HEK293 (cell line): ENCODE data around the gene PTGES3L.
A peak's percentile ranks its signal among the peaks of the same experiment; 100 is the strongest.

ENCODE experiments used
- BCL11A ChIP-seq: fragments of 450-650 bp; formaldehyde crosslinking; IDR thresholded peaks from 2 replicates; pipeline ENCODE4 v1.5.1; 2016; ENCODE audit warnings: low read depth, missing biosample characterization, missing genetic modification characterization
- GLI4 ChIP-seq: fragments of 450-650 bp; formaldehyde crosslinking; IDR thresholded peaks from 2 replicates; pipeline ENCODE4 v1.5.1; 2016; ENCODE audit warnings: missing biosample characterization, missing genetic modification characterization
- KLF1 ChIP-seq: fragments of 450-650 bp; formaldehyde crosslinking; IDR thresholded peaks from 2 replicates; pipeline ENCODE4 v1.5.1; 2016; ENCODE audit warnings: missing biosample characterization, missing genetic modification characterization
- KLF8 ChIP-seq: fragments of 450-650 bp; formaldehyde crosslinking; IDR thresholded peaks from 2 replicates; pipeline ENCODE4 v1.5.1; 2016; ENCODE audit warnings: missing biosample characterization, missing genetic modification characterization
- SCRT1 ChIP-seq: fragments of 450-650 bp; formaldehyde crosslinking; IDR thresholded peaks from 2 replicates; pipeline ENCODE4 v1.5.1; 2016; ENCODE audit warnings: missing biosample characterization, missing genetic modification characterization, borderline replicate concordance
- SCRT2 ChIP-seq: fragments of 450-650 bp; formaldehyde crosslinking; IDR thresholded peaks from 2 replicates; pipeline ENCODE4 v1.5.1; 2016; ENCODE audit warnings: missing biosample characterization, missing genetic modification characterization
- ZNF114 ChIP-seq: fragments of 450-650 bp; formaldehyde crosslinking; IDR thresholded peaks from 2 replicates; pipeline ENCODE4 v1.5.0; 2017; ENCODE audit warnings: missing biosample characterization, missing genetic modification characterization
- ZNF132 ChIP-seq: fragments of 450-650 bp; formaldehyde crosslinking; IDR thresholded peaks from 2 replicates; pipeline ENCODE4 v1.5.1; 2017; ENCODE audit warnings: missing biosample characterization, missing genetic modification characterization, borderline replicate concordance
- ZNF138 ChIP-seq: fragments of 450-650 bp; formaldehyde crosslinking; IDR thresholded peaks from 2 replicates; pipeline ENCODE4 v1.5.1; 2016; ENCODE audit warnings: missing biosample characterization, missing genetic modification characterization, borderline replicate concordance
- ZNF202 ChIP-seq: fragments of 450-650 bp; formaldehyde crosslinking; IDR thresholded peaks from 2 replicates; pipeline ENCODE4 v1.5.1; 2016; ENCODE audit warnings: missing biosample characterization, missing genetic modification characterization, borderline replicate concordance
- ZNF23 ChIP-seq: fragments of 450-650 bp; formaldehyde crosslinking; IDR thresholded peaks from 2 replicates; pipeline ENCODE4 v1.5.1; 2016; ENCODE audit warnings: missing biosample characterization, missing genetic modification characterization, borderline replicate concordance
- ZNF266 ChIP-seq: fragments of 450-650 bp; formaldehyde crosslinking; IDR thresholded peaks from 2 replicates; pipeline ENCODE4 v1.5.1; 2016; ENCODE audit warnings: missing biosample characterization, missing genetic modification characterization, low read depth
- ZNF292 ChIP-seq: fragments of 450-650 bp; formaldehyde crosslinking; IDR thresholded peaks from 2 replicates; pipeline ENCODE4 v1.5.1; 2016; ENCODE audit warnings: low read depth, missing biosample characterization, missing genetic modification characterization, borderline replicate concordance
- ZNF324 ChIP-seq: fragments of 450-650 bp; formaldehyde crosslinking; IDR thresholded peaks from 2 replicates; pipeline ENCODE4 v1.5.1; 2016; ENCODE audit warnings: missing biosample characterization, missing genetic modification characterization
- ZNF341 ChIP-seq: fragments of 450-650 bp; formaldehyde crosslinking; IDR thresholded peaks from 2 replicates; pipeline ENCODE4; 2016; ENCODE audit warnings: low read depth, missing biosample characterization, missing genetic modification characterization
- ZNF354C ChIP-seq: fragments of 450-650 bp; formaldehyde crosslinking; IDR thresholded peaks from 2 replicates; pipeline ENCODE4 v1.5.1; 2016; ENCODE audit warnings: missing biosample characterization, missing genetic modification characterization, low read depth, borderline replicate concordance
- ZNF391 ChIP-seq: fragments of 450-650 bp; formaldehyde crosslinking; IDR thresholded peaks from 2 replicates; pipeline ENCODE4 v1.5.1; 2016; ENCODE audit warnings: low read depth, missing biosample characterization, missing genetic modification characterization, borderline replicate concordance
- ZNF404 ChIP-seq: fragments of 450-650 bp; formaldehyde crosslinking; IDR thresholded peaks from 2 replicates; pipeline ENCODE4 v1.5.1; 2017; ENCODE audit warnings: missing biosample characterization, missing genetic modification characterization
- ZNF433 ChIP-seq: fragments of 450-650 bp; formaldehyde crosslinking; IDR thresholded peaks from 2 replicates; pipeline ENCODE4 v1.5.1; 2016; ENCODE audit warnings: missing biosample characterization, missing genetic modification characterization, low read depth
- ZNF488 ChIP-seq: fragments of 450-650 bp; formaldehyde crosslinking; IDR thresholded peaks from 2 replicates; pipeline ENCODE4 v1.5.1; 2016; ENCODE audit warnings: missing biosample characterization, missing genetic modification characterization
- ZNF501 ChIP-seq: fragments of 450-650 bp; formaldehyde crosslinking; IDR thresholded peaks from 2 replicates; pipeline ENCODE4 v1.5.1; 2016; ENCODE audit warnings: missing biosample characterization, missing genetic modification characterization
- ZNF521 ChIP-seq: fragments of 450-650 bp; formaldehyde crosslinking; IDR thresholded peaks from 2 replicates; pipeline ENCODE4 v1.5.1; 2017; ENCODE audit warnings: missing biosample characterization, mild to moderate bottlenecking, missing genetic modification characterization
- ZNF549 ChIP-seq: fragments of 450-650 bp; IDR thresholded peaks from 2 replicates; pipeline ENCODE4 v1.5.1; 2018; ENCODE audit warnings: missing biosample characterization, missing genetic modification characterization, mild to moderate bottlenecking, inconsistent platforms, moderate library complexity
- ZNF596 ChIP-seq: fragments of 450-650 bp; IDR thresholded peaks from 2 replicates; pipeline ENCODE4 v1.5.0; 2018; ENCODE audit warnings: missing biosample characterization, mild to moderate bottlenecking, missing genetic modification characterization, moderate library complexity
- ZNF664 ChIP-seq: fragments of 450-650 bp; formaldehyde crosslinking; IDR thresholded peaks from 2 replicates; pipeline ENCODE4 v1.5.1; 2016; ENCODE audit warnings: missing biosample characterization, missing genetic modification characterization
- ZNF677 ChIP-seq: fragments of 450-650 bp; IDR thresholded peaks from 2 replicates; pipeline ENCODE4 v1.5.0; 2018; ENCODE audit warnings: missing biosample characterization, mild to moderate bottlenecking, missing genetic modification characterization, moderate library complexity
- ZNF777 ChIP-seq: fragments of 450-650 bp; formaldehyde crosslinking; IDR thresholded peaks from 2 replicates; pipeline ENCODE4 v1.5.1; 2017; ENCODE audit warnings: missing biosample characterization, missing genetic modification characterization, borderline replicate concordance
- ZSCAN5A ChIP-seq: fragments of 450-650 bp; formaldehyde crosslinking; IDR thresholded peaks from 2 replicates; pipeline ENCODE4 v1.5.1; 2016; ENCODE audit warnings: missing biosample characterization, missing genetic modification characterization
- TF ChIP-seq, protein P1 (sequence below): fragments of 450-650 bp; formaldehyde crosslinking; IDR thresholded peaks from 2 replicates; pipeline ENCODE4 v1.5.1; 2016; ENCODE audit warnings: missing biosample characterization, missing genetic modification characterization
- TF ChIP-seq, protein P2 (sequence below): fragments of 450-650 bp; formaldehyde crosslinking; IDR thresholded peaks from 2 replicates; pipeline ENCODE4; 2016; ENCODE audit warnings: missing biosample characterization, missing genetic modification characterization
- TF ChIP-seq, protein P3 (sequence below): IDR thresholded peaks from 2 replicates; pipeline ENCODE4 v1.6.1; 2011; ENCODE audit warnings: mild to moderate bottlenecking, low read depth, low read length, borderline replicate concordance

Gene PTGES3L

GRCh38 chr17:42997984-42998938, 18.4 kb upstream of the PTGES3L start, which contains the start of gene RPL27 (continued):
- no peak for TF ChIP-seq ZNF114 (tag by site-specific recombination)
- TF ChIP-seq, protein P1, sequence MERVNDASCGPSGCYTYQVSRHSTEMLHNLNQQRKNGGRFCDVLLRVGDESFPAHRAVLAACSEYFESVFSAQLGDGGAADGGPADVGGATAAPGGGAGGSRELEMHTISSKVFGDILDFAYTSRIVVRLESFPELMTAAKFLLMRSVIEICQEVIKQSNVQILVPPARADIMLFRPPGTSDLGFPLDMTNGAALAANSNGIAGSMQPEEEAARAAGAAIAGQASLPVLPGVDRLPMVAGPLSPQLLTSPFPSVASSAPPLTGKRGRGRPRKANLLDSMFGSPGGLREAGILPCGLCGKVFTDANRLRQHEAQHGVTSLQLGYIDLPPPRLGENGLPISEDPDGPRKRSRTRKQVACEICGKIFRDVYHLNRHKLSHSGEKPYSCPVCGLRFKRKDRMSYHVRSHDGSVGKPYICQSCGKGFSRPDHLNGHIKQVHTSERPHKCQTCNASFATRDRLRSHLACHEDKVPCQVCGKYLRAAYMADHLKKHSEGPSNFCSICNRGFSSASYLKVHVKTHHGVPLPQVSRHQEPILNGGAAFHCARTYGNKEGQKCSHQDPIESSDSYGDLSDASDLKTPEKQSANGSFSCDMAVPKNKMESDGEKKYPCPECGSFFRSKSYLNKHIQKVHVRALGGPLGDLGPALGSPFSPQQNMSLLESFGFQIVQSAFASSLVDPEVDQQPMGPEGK, result no peak; the same call in none of the 2 replicates
- TF ChIP-seq KLF1 (tag by site-specific recombination), result peak; percentile 99
- no peak for TF ChIP-seq SCRT1 (tag by site-specific recombination)
- TF ChIP-seq GLI4 (tag by site-specific recombination), result 0 out of 2 replicates have a peak, but pooled peaks have one; percentile 59
- peak; percentile 97 for TF ChIP-seq ZNF501 (tag by site-specific recombination)
- TF ChIP-seq ZNF677 (tag by site-specific recombination), result no peak
- TF ChIP-seq KLF8, result peak; percentile 100
- TF ChIP-seq BCL11A (tag by site-specific recombination), result peak; percentile 78
- peak; percentile 60 for TF ChIP-seq SCRT2 (tag by site-specific recombination)
- peak; percentile 41; the same call in 1 of the 2 replicates for TF ChIP-seq ZSCAN5A (tag by site-specific recombination)
- no peak for TF ChIP-seq ZNF354C (tag by site-specific recombination)
- no peak for TF ChIP-seq ZNF202 (tag by site-specific recombination)
- no peak for TF ChIP-seq ZNF488
- TF ChIP-seq, protein P2, sequence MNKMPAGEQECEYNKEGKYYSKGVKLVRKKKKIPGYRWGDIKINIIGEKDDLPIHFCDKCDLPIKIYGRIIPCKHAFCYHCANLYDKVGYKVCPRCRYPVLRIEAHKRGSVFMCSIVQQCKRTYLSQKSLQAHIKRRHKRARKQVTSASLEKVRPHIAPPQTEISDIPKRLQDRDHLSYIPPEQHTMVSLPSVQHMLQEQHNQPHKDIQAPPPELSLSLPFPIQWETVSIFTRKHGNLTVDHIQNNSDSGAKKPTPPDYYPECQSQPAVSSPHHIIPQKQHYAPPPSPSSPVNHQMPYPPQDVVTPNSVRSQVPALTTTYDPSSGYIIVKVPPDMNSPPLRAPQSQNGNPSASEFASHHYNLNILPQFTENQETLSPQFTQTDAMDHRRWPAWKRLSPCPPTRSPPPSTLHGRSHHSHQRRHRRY (tag by site-specific recombination), result peak; percentile 24; the same call in 1 of the 2 replicates
- no peak for TF ChIP-seq ZNF404 (tag by site-specific recombination)
- no peak for TF ChIP-seq ZNF132 (tag by site-specific recombination)
- no peak for TF ChIP-seq ZNF596 (tag by site-specific recombination)
- TF ChIP-seq ZNF138, result no peak
- TF ChIP-seq ZNF433 (tag by site-specific recombination), result no peak
- no peak for TF ChIP-seq ZNF23
- peak; percentile 100 for TF ChIP-seq ZNF324 (tag by site-specific recombination)
- TF ChIP-seq, protein P3, sequence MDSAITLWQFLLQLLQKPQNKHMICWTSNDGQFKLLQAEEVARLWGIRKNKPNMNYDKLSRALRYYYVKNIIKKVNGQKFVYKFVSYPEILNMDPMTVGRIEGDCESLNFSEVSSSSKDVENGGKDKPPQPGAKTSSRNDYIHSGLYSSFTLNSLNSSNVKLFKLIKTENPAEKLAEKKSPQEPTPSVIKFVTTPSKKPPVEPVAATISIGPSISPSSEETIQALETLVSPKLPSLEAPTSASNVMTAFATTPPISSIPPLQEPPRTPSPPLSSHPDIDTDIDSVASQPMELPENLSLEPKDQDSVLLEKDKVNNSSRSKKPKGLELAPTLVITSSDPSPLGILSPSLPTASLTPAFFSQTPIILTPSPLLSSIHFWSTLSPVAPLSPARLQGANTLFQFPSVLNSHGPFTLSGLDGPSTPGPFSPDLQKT, result peak; percentile 84
- TF ChIP-seq ZNF341, result peak; percentile 97
- TF ChIP-seq ZNF664 (tag by site-specific recombination), result peak; percentile 23; the same call in 1 of the 2 replicates
- peak; percentile 88; the same call in 1 of the 2 replicates for TF ChIP-seq ZNF391 (tag by site-specific recombination)
- TF ChIP-seq ZNF549 (tag by site-specific recombination), result no peak
- no peak for TF ChIP-seq ZNF777 (tag by site-specific recombination)
- no peak for TF ChIP-seq ZNF292 (tag by site-specific recombination)
- TF ChIP-seq ZNF521, result no peak
- no peak for TF ChIP-seq ZNF266 (tag by site-specific recombination)
